Measurements from ENCODE around the gene RNASE4. TPM values are rescaled to one million over a fixed set of nuclear protein-coding genes. Genes with fewer than 3 reads are reported as not detected.
A peak's percentile ranks its signal among the peaks of the same experiment; 100 is the strongest.
"Not testable (repeated sequence)": the region's sequence is repeated elsewhere in the genome, so short reads cannot be mapped to it uniquely, and the experiment has no call there.

The RNASE4 gene
- total RNA-seq, 1 experiment from 2014 or later = 8.8 TPM

- H3K27me3 Mint-ChIP-seq (ENCODE audit: insufficient read depth, unreplicated experiment) = no peaks in the 10 kb centered on the region
- BruUV-seq (replicated peaks) = no TSS peak
- no peak overlapping the region for H3K4me3 Mint-ChIP-seq (ENCODE audit: unreplicated experiment)
- intact Hi-C loops (cut with micrococcal nuclease; ENCODE audit: unreplicated experiment) = no loop called here
- ChIA-PET POLR2A (no interaction called here), CTCF (interaction anchor here (1.2 kb wide), 1 partner anchor 30 kb away, joined by 3 read pairs; no protein-coding TSS in a partner anchor)
- peaks cover 7% of the 10 kb centered on the region for H3K4me1 Mint-ChIP-seq (ENCODE audit: low read depth, unreplicated experiment)
- Histone ChIP-seq H3K9me3 (no peaks in the 10 kb centered on the region), H3K4me1 (peaks cover 12% of the 10 kb centered on the region; the same call in 1 of the 2 replicates), H3K27me3 (replicated peaks; ENCODE audit: control insufficient read depth, insufficient read depth, low read length) (no peaks in the 10 kb centered on the region), H3K4me3 (ENCODE audit: low read depth, low read length) (no peak overlapping the region), H3K36me3 (ENCODE audit: control insufficient read depth, insufficient read depth, low read length) (no peaks in the 10 kb centered on the region)
- TF ChIP-seq, protein P1, sequence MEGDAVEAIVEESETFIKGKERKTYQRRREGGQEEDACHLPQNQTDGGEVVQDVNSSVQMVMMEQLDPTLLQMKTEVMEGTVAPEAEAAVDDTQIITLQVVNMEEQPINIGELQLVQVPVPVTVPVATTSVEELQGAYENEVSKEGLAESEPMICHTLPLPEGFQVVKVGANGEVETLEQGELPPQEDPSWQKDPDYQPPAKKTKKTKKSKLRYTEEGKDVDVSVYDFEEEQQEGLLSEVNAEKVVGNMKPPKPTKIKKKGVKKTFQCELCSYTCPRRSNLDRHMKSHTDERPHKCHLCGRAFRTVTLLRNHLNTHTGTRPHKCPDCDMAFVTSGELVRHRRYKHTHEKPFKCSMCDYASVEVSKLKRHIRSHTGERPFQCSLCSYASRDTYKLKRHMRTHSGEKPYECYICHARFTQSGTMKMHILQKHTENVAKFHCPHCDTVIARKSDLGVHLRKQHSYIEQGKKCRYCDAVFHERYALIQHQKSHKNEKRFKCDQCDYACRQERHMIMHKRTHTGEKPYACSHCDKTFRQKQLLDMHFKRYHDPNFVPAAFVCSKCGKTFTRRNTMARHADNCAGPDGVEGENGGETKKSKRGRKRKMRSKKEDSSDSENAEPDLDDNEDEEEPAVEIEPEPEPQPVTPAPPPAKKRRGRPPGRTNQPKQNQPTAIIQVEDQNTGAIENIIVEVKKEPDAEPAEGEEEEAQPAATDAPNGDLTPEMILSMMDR (IDR thresholded peaks at IDR 0.05; ENCODE audit: insufficient read depth in 1 of 2, low read depth in 1 of 2, low read length in 1 of 2, severe bottlenecking in 1 of 2, unreplicated experiment in 1 of 2) = no peak
- H3K36me3 Mint-ChIP-seq (ENCODE audit: insufficient read depth, unreplicated experiment) = no peaks in the 10 kb centered on the region
- H3K27ac Mint-ChIP-seq (ENCODE audit: unreplicated experiment) = peak overlapping the region; percentile 49
- no peak for DNase-seq
- no peaks in the 10 kb centered on the region for H3K9me3 Mint-ChIP-seq (ENCODE audit: unreplicated experiment)
Observed at GRCh38 chr14:20661197-20661596, 23.2 kb upstream of the RNASE4 start.

DNA sequence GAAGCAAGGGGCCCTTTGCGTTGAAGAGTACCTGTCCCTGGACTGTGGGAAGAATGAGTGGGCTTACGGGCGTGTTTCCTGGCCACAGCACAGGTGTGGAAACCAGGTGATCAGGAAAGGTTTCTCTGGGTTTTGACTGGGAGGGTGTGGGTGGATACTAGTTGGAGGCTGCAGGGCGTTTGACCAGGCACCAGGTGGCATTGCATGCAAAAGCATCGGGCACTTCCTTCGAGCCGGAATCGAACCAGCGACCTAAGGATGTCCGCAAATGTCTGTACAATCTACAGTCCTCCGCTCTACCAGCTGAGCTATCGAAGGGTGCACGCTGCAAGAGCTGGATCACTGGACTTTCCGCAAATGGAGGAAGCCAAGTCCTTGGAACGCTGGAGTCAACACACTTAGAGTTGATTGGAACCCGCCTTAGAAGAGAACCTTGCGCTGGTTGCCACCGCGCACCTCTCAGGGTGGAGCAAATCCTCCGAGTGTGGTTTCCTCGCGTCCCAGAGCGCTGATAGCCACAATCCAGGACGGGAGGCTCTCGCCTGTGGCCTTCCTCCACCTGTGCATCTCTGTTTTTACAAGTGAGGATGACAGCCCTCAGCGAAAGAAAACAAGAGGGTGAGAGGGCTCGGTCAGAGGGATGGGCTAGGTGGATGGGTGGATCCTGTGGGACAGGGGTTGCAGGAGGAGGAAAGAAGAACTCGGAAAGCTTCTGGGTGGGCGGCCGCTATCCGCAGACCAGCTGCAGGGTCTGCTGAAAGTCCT, 21.2 kb upstream of the RNASE4 start:
- DNase-seq = peak in 1 of 2 experiments; percentile 32
- Histone ChIP-seq H3K4me3 (ENCODE audit: low read depth, low read length) (no peak overlapping the region), H3K4me1 (peaks cover 7% of the 10 kb centered on the region; the same call in 1 of the 2 replicates), H3K27me3 (replicated peaks; ENCODE audit: control insufficient read depth, insufficient read depth, low read length) (no peaks in the 10 kb centered on the region), H3K9me3 (no peaks in the 10 kb centered on the region), H3K36me3 (ENCODE audit: control insufficient read depth, insufficient read depth, low read length) (no peaks in the 10 kb centered on the region)
- ChIA-PET CTCF (interaction anchor here (0.6 to 0.9 kb wide), 3 partner anchors 28 to 308 kb away, joined by 3 to 4 read pairs (median 3); no protein-coding TSS in a partner anchor), POLR2A (no interaction called here)
- Mint-ChIP-seq H3K27ac (ENCODE audit: unreplicated experiment) (no peak overlapping the region), H3K9me3 (ENCODE audit: unreplicated experiment) (no peaks in the 10 kb centered on the region), H3K36me3 (ENCODE audit: insufficient read depth, unreplicated experiment) (no peaks in the 10 kb centered on the region), H3K27me3 (ENCODE audit: insufficient read depth, unreplicated experiment) (no peaks in the 10 kb centered on the region), H3K4me3 (ENCODE audit: unreplicated experiment) (no peak overlapping the region), H3K4me1 (ENCODE audit: low read depth, unreplicated experiment) (no peaks in the 10 kb centered on the region)
- TF ChIP-seq, protein P1 (IDR thresholded peaks at IDR 0.05; ENCODE audit: insufficient read depth in 1 of 2, low read depth in 1 of 2, low read length in 1 of 2, severe bottlenecking in 1 of 2, unreplicated experiment in 1 of 2) = peak in 1 of 2 experiments; percentile 10
- intact Hi-C loops (cut with micrococcal nuclease; ENCODE audit: unreplicated experiment) = loop anchor here (1.0 kb wide), 2 partner anchors 24 to 28 kb away; no protein-coding TSS in a partner anchor
- BruUV-seq (replicated peaks) = no TSS peak

GRCh38 chr14:20666400-20666961, 17.9 kb upstream of the RNASE4 start:
- H3K36me3 ChIP-seq (ENCODE audit: control insufficient read depth, insufficient read depth, low read length); H3K27ac Mint-ChIP-seq (ENCODE audit: unreplicated experiment); H3K9me3 Mint-ChIP-seq (ENCODE audit: unreplicated experiment); H3K27me3 ChIP-seq (replicated peaks; ENCODE audit: control insufficient read depth, insufficient read depth, low read length); H3K36me3 Mint-ChIP-seq (ENCODE audit: insufficient read depth, unreplicated experiment); H3K4me1 Mint-ChIP-seq (ENCODE audit: low read depth, unreplicated experiment); H3K4me3 ChIP-seq (ENCODE audit: low read depth, low read length); DNase-seq; POLR2A ChIA-PET; H3K4me1 ChIP-seq; H3K9me3 ChIP-seq; BruUV-seq (replicated peaks); CTCF ChIA-PET; H3K4me3 Mint-ChIP-seq (ENCODE audit: unreplicated experiment); intact Hi-C loops (cut with micrococcal nuclease; ENCODE audit: unreplicated experiment); H3K27me3 Mint-ChIP-seq (ENCODE audit: insufficient read depth, unreplicated experiment): not testable (repeated sequence)

Data from Caco-2 (cell line).